HG02642 (cell line): ENCODE results near the gene ROS1.

ENCODE experiments used
- ATAC-seq: cut with Tn5 transposase; IDR thresholded peaks from one replicate; pipeline ENCODE4 v1.9.1; 2021; ENCODE audit warnings: mild to moderate bottlenecking; ENCODE audit not compliant: unreplicated experiment, poor library complexity

Gene ROS1

GRCh38 chr6:117327149-117328004 lies 98.4 kb downstream of the ROS1 start:
- ATAC-seq, result no peak

GRCh38 chr6:117326396-117326795 lies 99.3 kb downstream of the ROS1 start:
- ATAC-seq, result no peak

GRCh38 chr6:117317261-117317660 lies 108.5 kb downstream of the ROS1 start:
- ATAC-seq, result no peak

GRCh38 chr6:117311726-117312125 lies 114.0 kb downstream of the ROS1 start:
- ATAC-seq, result no peak

- ATAC-seq, result no peak
Measured at GRCh38 chr6:117311310-117311709, 114.4 kb downstream of the ROS1 start.

- no peak for ATAC-seq
Measured at GRCh38 chr6:117309611-117310010, 116.1 kb downstream of the ROS1 start.

GRCh38 chr6:117309069-117309468 lies 116.7 kb downstream of the ROS1 start:
- ATAC-seq, result no peak

- ATAC-seq, result no peak
Measured at GRCh38 chr6:117307655-117308054, 118.1 kb downstream of the ROS1 start.

GRCh38 chr6:117306227-117306790 lies 119.4 kb downstream of the ROS1 start:
- ATAC-seq, result no peak

GRCh38 chr6:117304446-117304845 lies 121.3 kb downstream of the ROS1 start:
- no peak for ATAC-seq

- ATAC-seq, result no peak
Measured at GRCh38 chr6:117303323-117303722, 122.4 kb downstream of the ROS1 start.

GRCh38 chr6:117298941-117299340 lies 126.8 kb downstream of the ROS1 start:
- no peak for ATAC-seq

- no peak for ATAC-seq
Measured at GRCh38 chr6:117290173-117290846, 135.4 kb downstream of the ROS1 start.

GRCh38 chr6:117288083-117288715 lies 137.5 kb downstream of the ROS1 start:
- ATAC-seq, result no peak

- ATAC-seq, result no peak
Measured at GRCh38 chr6:117280922-117281321, 144.8 kb downstream of the ROS1 start.

GRCh38 chr6:117276778-117277316 lies 148.9 kb downstream of the ROS1 start:
- no peak for ATAC-seq

GRCh38 chr6:117275711-117276110 lies 150.0 kb downstream of the ROS1 start:
- no peak for ATAC-seq

- no peak for ATAC-seq
Measured at GRCh38 chr6:117275205-117275604, 150.5 kb downstream of the ROS1 start.

GRCh38 chr6:117272891-117273290 lies 152.9 kb downstream of the ROS1 start:
- no peak for ATAC-seq

GRCh38 chr6:117272032-117272866 lies 153.5 kb downstream of the ROS1 start:
- no peak for ATAC-seq
